GM18951 (cell line): Measurements from ENCODE around the gene ABCB4.

Experiments used
- POLR2A ChIP-seq: IDR thresholded peaks from 4 replicates; pipeline ENCODE4 v1.6.1; 2011; ENCODE audit warnings: mild to moderate bottlenecking; ENCODE audit not compliant: insufficient read length, insufficient read depth; ENCODE audit errors: extremely low read depth
- in situ Hi-C: fragments of 300-500 bp; cut with MboI; formaldehyde crosslinking; loops from one replicate; pipeline ENCODE4 v1.12.0; 2022; ENCODE audit warnings: low sequenced_read_pairs, mixed read lengths, inconsistent platforms; ENCODE audit not compliant: unreplicated experiment

Gene ABCB4

DNA sequence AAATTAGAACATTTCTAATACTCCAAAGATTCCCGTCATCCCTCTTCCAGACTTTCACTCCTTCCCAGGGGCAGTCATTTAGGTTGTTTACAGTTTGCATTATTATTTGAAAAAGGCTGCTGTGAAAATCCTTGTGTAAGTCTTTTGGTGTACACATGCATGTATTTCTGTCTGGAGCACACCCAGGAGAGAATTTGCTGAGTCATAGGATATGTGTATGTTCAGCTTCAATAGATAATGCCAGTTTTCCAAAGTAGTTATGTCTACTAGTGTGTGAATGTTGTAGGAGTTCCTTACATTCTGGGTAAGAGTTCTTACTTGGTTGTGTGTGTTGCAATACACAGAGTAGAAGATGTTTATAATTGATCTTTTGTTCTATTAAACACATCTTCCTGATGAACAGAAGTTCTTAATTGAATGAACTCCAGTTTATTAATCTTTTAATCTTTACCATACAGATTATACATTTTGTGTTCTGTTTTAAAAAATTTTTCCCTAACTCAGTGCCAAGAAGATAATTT lies 104.8 kb downstream of the ABCB4 start:
- TF ChIP-seq POLR2A: no peak
- in situ Hi-C loops: no loop called here

GRCh38 chr7:87369216-87369615 lies 106.3 kb downstream of the ABCB4 start:
- in situ Hi-C loops: no loop called here
- no peak for TF ChIP-seq POLR2A

DNA sequence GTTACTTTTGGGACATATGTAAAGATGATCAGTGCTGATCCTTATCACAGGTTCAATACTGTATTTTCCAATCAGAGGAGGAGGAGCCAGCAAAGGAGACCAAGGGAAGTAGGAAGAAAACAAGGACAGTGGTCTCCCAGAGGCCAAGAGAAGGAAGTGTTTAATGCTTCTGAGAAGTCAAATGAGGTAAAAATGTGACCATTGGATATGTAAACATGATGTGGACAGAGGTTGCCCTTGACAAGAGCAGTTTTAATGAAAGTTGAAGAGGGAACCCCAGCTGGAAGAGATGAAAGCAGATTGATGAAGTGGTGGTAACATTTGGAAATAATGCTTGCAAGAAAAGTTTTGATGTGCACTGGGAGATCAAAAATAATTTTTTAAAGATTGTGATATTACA lies 111.2 kb downstream of the ABCB4 start:
- no peak for TF ChIP-seq POLR2A
- in situ Hi-C loops: no loop called here

- in situ Hi-C loops: no loop called here
- no peak for TF ChIP-seq POLR2A
These were observed 112.1 kb downstream of the ABCB4 start for GRCh38 chr7:87363342-87363741.

- in situ Hi-C loops: no loop called here
- no peak for TF ChIP-seq POLR2A
These were observed 114.2 kb downstream of the ABCB4 start for GRCh38 chr7:87361320-87361719.

DNA sequence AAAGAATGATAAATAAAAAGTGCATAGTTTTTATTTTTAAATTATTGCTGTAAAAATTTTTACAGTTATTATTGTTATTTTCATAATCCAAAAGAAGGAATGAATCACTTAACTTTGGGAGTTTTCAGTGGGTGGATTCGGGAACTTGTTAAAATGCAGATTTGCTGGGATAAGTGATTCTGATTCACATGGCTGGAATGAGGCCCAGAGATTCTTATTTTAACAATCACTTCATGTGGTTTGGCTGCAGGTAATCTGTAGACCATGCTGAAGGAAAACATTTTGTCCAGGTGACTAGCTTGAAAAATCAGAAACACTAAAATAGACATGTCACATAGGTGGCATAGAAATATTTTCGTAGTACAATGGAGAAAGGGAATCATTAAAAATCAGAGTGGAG lies 116.1 kb downstream of the ABCB4 start:
- in situ Hi-C loops: no loop called here
- TF ChIP-seq POLR2A: no peak

GRCh38 chr7:87356448-87356847 lies 119.0 kb downstream of the ABCB4 start:
- in situ Hi-C loops: no loop called here
- no peak for TF ChIP-seq POLR2A

DNA sequence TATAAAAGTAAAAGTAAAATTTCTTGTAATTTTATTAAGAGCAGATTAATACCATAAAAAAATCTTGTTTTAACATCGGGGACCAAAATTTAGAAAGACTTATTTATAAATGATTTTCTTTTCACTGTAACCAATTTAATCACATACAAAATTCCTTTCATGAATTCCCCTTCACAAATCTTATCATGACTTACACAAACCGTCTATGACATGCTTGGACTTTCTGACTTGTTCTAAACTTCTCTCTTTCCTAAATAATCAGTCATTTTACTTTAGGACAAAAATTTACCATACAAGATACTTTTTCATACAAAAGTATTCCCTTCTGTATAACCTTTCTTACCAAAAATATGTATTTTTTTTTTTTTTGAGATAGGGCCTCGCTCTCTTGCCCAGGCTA lies 120.7 kb downstream of the ABCB4 start:
- no peak for TF ChIP-seq POLR2A
- in situ Hi-C loops: no loop called here
